Hematopoietic multipotent progenitor cell (in vitro differentiated cells): Measurements from ENCODE around the gene USP34. TPM values are rescaled to one million over a fixed set of nuclear protein-coding genes. Genes with fewer than 3 reads are reported as not detected.
"Not testable (repeated sequence)": the region's sequence is repeated elsewhere in the genome, so short reads cannot be mapped to it uniquely, and the experiment has no call there.

Experiments used
- DNase-seq, 3 donors: peaks; one replicate each; pipeline ENCODE4 v3.0.0-alpha.2; 2011 to 2015; ENCODE audit warnings: low read depth in 2 of 3, low spot score in 2 of 3
- total RNA-seq: library from RNA; depleted of rRNA; stranded (reverse); fragments of >200 nt; gene quantifications from one replicate; pipeline ENCODE4 v1.2.3, GENCODE V29; 2012

Gene USP34
- total RNA-seq, 1 donor = 67.9 TPM

GRCh38 chr2:61210332-61210981 is 260.4 kb downstream of the USP34 start:
- DNase-seq = no peak

GRCh38 chr2:61205132-61205531 is 265.8 kb downstream of the USP34 start:
- DNase-seq = no peak

GRCh38 chr2:61196671-61197070 is 274.2 kb downstream of the USP34 start:
- DNase-seq = no peak

- not testable (repeated sequence) for DNase-seq
Measured at GRCh38 chr2:61194646-61195045, 276.2 kb downstream of the USP34 start.

- peak in 1 of 3 donors; percentile 2 for DNase-seq
Measured at GRCh38 chr2:61193670-61194561, 277.0 kb downstream of the USP34 start.

- no peak for DNase-seq
Measured at GRCh38 chr2:61187085-61187484, 283.8 kb downstream of the USP34 start.

- no peak for DNase-seq
Measured at GRCh38 chr2:61185231-61185728, 285.6 kb downstream of the USP34 start.

GRCh38 chr2:61184263-61184662 is 286.6 kb downstream of the USP34 start:
- no peak for DNase-seq

- no peak for DNase-seq
Measured at GRCh38 chr2:61183795-61184194, 287.1 kb downstream of the USP34 start.

GRCh38 chr2:61182059-61182383 is 288.9 kb downstream of the USP34 start:
- DNase-seq = no peak

- no peak for DNase-seq
Measured at GRCh38 chr2:61181382-61182058, 289.4 kb downstream of the USP34 start.

GRCh38 chr2:61180686-61181085 is 290.2 kb downstream of the USP34 start:
- DNase-seq = no peak

GRCh38 chr2:61179701-61180639 is 290.9 kb downstream of the USP34 start:
- no peak for DNase-seq

GRCh38 chr2:61178603-61179545 is 292.0 kb downstream of the USP34 start:
- no peak for DNase-seq

GRCh38 chr2:61177727-61178549 is 292.9 kb downstream of the USP34 start:
- peak; percentile 35 to 60 (median 49) for DNase-seq

GRCh38 chr2:61176755-61177726 is 293.8 kb downstream of the USP34 start:
- peak; percentile 83 to 94 (median 91) for DNase-seq

GRCh38 chr2:61175036-61175435 is 295.9 kb downstream of the USP34 start:
- DNase-seq = no peak
